Subcutaneous adipose tissue (tissue), 4 donors: ENCODE data around the gene SUMF2. TPM values are rescaled to one million over a fixed set of nuclear protein-coding genes. Genes with fewer than 3 reads are reported as not detected.

Experiments used
- CTCF ChIP-seq: fragments of 450-650 bp; IDR thresholded peaks from one replicate; pipeline ENCODE4 v1.5.1; 2016; ENCODE audit warnings: low read depth, mild to moderate bottlenecking, control low read depth, antibody characterized with exemption, moderate library complexity
- total RNA-seq, 4 donors: library from RNA; depleted of rRNA; stranded (reverse); fragments of >200 nt; gene quantifications; one replicate each; pipeline ENCODE4 v1.1.0, GENCODE V29; 2016

The SUMF2 gene
- total RNA-seq, 4 donors from 2014 or later = 79.1 to 169 (median 118) TPM

DNA sequence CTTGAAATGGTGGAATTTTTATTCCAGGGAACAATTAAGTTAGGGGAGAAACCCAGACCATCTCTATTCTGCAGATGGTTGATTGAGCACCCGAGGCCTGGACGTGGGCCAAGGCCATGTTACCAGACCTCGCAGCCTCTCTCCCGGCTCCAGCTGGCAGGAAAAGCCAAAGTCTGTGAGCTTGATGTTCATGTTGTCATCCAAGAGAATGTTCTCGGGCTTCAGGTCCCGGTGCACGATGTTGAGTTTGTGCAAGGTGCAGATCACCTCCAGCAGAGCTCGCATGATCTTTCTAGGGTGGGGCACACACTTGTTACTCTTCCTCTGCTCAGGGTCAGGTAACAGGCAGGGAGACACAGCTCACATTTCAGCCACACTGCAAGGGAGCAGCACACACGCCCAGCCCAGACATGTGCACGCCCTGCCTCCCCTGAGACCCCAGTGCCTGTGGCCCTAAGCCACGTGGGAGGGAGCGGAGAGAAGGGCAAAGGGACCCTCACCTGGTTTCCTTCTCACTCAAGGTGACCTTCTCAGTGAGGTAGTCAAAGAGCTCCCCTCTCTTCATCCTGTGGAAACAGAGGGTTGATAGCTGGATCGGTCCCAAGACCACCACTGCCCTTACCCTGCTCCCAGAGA lies 19.2 kb downstream of the SUMF2 start:
- no peak for TF ChIP-seq CTCF

DNA sequence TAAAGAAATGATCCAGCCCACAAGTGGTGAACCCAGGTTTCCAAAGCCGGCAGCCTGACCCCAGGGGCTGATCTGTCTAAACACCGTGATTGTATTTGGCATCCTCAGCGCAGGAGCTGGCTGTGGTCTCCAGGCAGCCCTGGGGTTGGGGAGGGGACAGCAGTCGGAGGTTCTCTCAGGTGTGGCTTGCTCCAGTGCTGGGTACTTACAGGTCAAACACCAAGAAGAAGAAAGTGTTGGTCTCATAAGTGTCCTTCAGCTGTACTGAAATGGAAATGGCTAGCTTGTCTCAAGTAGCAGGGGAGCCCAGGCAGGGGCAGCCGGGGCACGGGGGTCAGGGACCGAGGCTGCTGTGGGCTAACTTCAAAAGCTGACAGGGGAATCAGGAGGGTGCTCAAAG lies 22.7 kb downstream of the SUMF2 start:
- TF ChIP-seq CTCF = no peak

- TF ChIP-seq CTCF = no peak
Measured at GRCh38 chr7:56087445-56087844, 23.4 kb downstream of the SUMF2 start.

GRCh38 chr7:56091591-56091990 lies 27.5 kb downstream of the SUMF2 start:
- no peak for TF ChIP-seq CTCF

DNA sequence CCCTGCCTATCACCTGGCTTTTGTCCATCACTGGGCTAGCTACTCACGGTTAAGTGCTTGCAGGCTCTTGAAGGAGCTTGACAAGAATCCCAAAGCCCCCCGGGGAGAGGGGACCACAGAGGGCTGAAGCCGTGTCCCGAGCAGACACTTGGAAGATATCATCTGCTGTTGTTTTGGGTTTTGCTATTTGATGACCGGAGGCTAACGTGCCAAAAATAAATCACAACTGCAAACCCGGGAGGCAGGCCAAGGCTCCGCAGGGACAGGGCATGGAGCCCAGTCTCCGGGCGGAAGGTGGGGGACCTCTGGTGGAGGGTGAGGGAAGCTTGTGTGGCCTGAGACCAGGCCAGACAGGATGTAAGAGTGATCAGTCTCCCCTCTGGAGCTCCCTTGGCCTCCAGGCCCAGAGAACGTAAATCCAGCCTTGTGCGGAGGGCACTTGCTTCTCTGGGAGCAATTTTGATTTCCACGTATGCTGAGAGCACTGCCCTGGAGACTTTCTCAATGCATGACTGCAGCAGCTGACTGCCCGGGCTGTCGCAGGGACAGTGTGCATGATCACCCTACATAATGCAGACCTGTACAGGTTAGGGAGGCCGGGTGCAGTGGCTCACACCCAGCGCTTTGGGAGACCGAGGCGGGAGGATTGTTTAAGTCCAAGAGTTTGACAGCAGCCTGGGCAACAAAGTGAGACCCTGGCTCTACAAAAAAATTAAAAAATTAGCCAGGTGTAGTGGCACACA lies 28.9 kb downstream of the SUMF2 start, which contains the start of gene PHKG1:
Gene PHKG1, minus strand, starts transcription at position 164 of the 743 bp plus-strand sequence. CDS start 4,011 bp downstream, outside the sequence.
- no peak for TF ChIP-seq CTCF

GRCh38 chr7:56097700-56098099 lies 33.6 kb downstream of the SUMF2 start:
- no peak for TF ChIP-seq CTCF

- TF ChIP-seq CTCF = no peak
Measured at GRCh38 chr7:56099653-56100052, 35.6 kb downstream of the SUMF2 start.
